Left ventricle myocardium inferior (tissue), 1 donor: ENCODE data around the gene AOAH. TPM values are rescaled to one million over a fixed set of nuclear protein-coding genes. Genes with fewer than 3 reads are reported as not detected.

ENCODE experiments used
- DNase-seq: peaks from one replicate; pipeline ENCODE4 v3.0.0-alpha.2; 2020
- H3K27ac ChIP-seq: fragments of 200-600 bp; replicated peaks from 2 replicates; pipeline ENCODE4 v1.8.0; 2021
- H3K27me3 ChIP-seq: fragments of 200-600 bp; 2 replicates; pipeline ENCODE4 v1.8.0; 2021; ENCODE audit warnings: low read depth
- H3K36me3 ChIP-seq: fragments of 200-600 bp; 2 replicates; pipeline ENCODE4 v1.8.0; 2021
- H3K4me1 ChIP-seq: fragments of 200-600 bp; 2 replicates; pipeline ENCODE4 v1.8.0; 2021
- H3K4me3 ChIP-seq: fragments of 200-600 bp; 2 replicates; pipeline ENCODE4 v1.8.0; 2021; ENCODE audit warnings: mild to moderate bottlenecking, moderate library complexity
- H3K9me3 ChIP-seq: fragments of 200-600 bp; replicated peaks from 2 replicates; pipeline ENCODE4 v1.8.0; 2021
- intact Hi-C: fragments of 100-400 bp; cut with micrococcal nuclease; formaldehyde crosslinking; loops from one replicate; pipeline ENCODE4 v1.11.0; 2022
- total RNA-seq: library from RNA; stranded (reverse); fragmentation: NEBNext Ultra II Directional; extraction: Animal tissue kit (Norgen Biotek cat#: 25700); gene quantifications from one replicate; pipeline ENCODE4 v1.2.1, GENCODE V29; 2021
- TF ChIP-seq, protein P1 (sequence below): fragments of 200-600 bp; IDR thresholded peaks from 2 replicates; pipeline ENCODE4 v1.8.0; 2021; ENCODE audit warnings: antibody characterized with exemption, mild to moderate bottlenecking, borderline replicate concordance
- donor health status: DM: no; HTN: yes; CAD: no; lungs with severe emphysema.

Gene AOAH
- total RNA-seq, 1 donor from 2014 or later: 1.9 TPM

- intact Hi-C loops: no loop called here
Measured at GRCh38 chr7:36623247-36623646, 101.0 kb downstream of the AOAH start.

DNA sequence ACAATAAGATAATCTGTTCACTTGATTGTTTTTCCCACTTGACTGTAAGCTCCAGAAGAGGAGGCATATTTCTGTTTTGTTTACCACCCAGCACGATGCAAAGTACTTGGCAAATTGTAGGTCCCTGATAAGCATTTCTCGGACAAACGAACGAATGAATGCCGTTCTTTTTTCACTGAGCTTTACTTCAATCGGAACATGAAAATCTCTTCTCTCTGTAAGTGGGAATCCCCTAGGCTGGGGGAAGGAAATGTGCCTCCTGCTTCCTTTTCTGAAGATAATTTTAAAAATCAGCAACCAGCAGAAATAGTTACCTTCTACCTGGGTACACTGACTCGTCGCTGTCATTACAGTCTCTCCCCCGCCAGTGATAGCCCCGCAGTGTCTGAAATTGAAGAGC lies 102.9 kb downstream of the AOAH start:
- Histone ChIP-seq H3K27ac (no peak overlapping the region), H3K36me3 (no peaks in the 10 kb centered on the region), H3K27me3 (peaks cover 4% of the 10 kb centered on the region), H3K4me3 (no peak overlapping the region), H3K4me1 (no peaks in the 10 kb centered on the region), H3K9me3 (no peaks in the 10 kb centered on the region)
- TF ChIP-seq, protein P1, sequence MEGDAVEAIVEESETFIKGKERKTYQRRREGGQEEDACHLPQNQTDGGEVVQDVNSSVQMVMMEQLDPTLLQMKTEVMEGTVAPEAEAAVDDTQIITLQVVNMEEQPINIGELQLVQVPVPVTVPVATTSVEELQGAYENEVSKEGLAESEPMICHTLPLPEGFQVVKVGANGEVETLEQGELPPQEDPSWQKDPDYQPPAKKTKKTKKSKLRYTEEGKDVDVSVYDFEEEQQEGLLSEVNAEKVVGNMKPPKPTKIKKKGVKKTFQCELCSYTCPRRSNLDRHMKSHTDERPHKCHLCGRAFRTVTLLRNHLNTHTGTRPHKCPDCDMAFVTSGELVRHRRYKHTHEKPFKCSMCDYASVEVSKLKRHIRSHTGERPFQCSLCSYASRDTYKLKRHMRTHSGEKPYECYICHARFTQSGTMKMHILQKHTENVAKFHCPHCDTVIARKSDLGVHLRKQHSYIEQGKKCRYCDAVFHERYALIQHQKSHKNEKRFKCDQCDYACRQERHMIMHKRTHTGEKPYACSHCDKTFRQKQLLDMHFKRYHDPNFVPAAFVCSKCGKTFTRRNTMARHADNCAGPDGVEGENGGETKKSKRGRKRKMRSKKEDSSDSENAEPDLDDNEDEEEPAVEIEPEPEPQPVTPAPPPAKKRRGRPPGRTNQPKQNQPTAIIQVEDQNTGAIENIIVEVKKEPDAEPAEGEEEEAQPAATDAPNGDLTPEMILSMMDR: no peak
- DNase-seq: no peak
- intact Hi-C loops: no loop called here

More at GRCh38 chr7:36623247-36623646, 101.0 kb downstream of the AOAH start:
- H3K4me1 ChIP-seq: no peaks in the 10 kb centered on the region
- H3K9me3 ChIP-seq: no peaks in the 10 kb centered on the region
- no peaks in the 10 kb centered on the region for H3K36me3 ChIP-seq
- no peak for DNase-seq
- H3K27ac ChIP-seq: no peak overlapping the region
- TF ChIP-seq, protein P1: no peak
- H3K27me3 ChIP-seq: peaks cover 4% of the 10 kb centered on the region
- H3K4me3 ChIP-seq: no peak overlapping the region

- Histone ChIP-seq H3K27me3 (peaks cover 12% of the 10 kb centered on the region), H3K9me3 (no peaks in the 10 kb centered on the region), H3K4me1 (no peaks in the 10 kb centered on the region), H3K4me3 (no peak overlapping the region), H3K27ac (no peak overlapping the region), H3K36me3 (no peaks in the 10 kb centered on the region)
- TF ChIP-seq, protein P1: no peak
- no peak for DNase-seq
- intact Hi-C loops: no loop called here
Measured at GRCh38 chr7:36620166-36620708, 104.1 kb downstream of the AOAH start.

- H3K36me3 ChIP-seq: no peaks in the 10 kb centered on the region
- DNase-seq: no peak
- H3K4me3 ChIP-seq: no peak overlapping the region
- H3K27ac ChIP-seq: no peak overlapping the region
- TF ChIP-seq, protein P1: no peak
- intact Hi-C loops: no loop called here
- peaks cover 14% of the 10 kb centered on the region for H3K27me3 ChIP-seq
- H3K4me1 ChIP-seq: no peaks in the 10 kb centered on the region
- no peaks in the 10 kb centered on the region for H3K9me3 ChIP-seq
Measured at GRCh38 chr7:36617408-36617807, 106.9 kb downstream of the AOAH start.

- H3K27me3 ChIP-seq: peaks cover 14% of the 10 kb centered on the region
- H3K4me3 ChIP-seq: no peak overlapping the region
- intact Hi-C loops: no loop called here
- TF ChIP-seq, protein P1: no peak
- no peaks in the 10 kb centered on the region for H3K4me1 ChIP-seq
- H3K27ac ChIP-seq: no peak overlapping the region
- H3K36me3 ChIP-seq: no peaks in the 10 kb centered on the region
- no peaks in the 10 kb centered on the region for H3K9me3 ChIP-seq
- no peak for DNase-seq
Measured at GRCh38 chr7:36615852-36616540, 108.3 kb downstream of the AOAH start.
